HG03066 (cell line): Measurements from ENCODE around the gene RBM34.
"Not testable (repeated sequence)": the region's sequence is repeated elsewhere in the genome, so short reads cannot be mapped to it uniquely, and the experiment has no call there.

Experiments
- ATAC-seq: cut with Tn5 transposase; IDR thresholded peaks from one replicate; pipeline ENCODE4 v1.9.1; 2021; ENCODE audit warnings: low read depth; ENCODE audit not compliant: unreplicated experiment

Gene RBM34

DNA sequence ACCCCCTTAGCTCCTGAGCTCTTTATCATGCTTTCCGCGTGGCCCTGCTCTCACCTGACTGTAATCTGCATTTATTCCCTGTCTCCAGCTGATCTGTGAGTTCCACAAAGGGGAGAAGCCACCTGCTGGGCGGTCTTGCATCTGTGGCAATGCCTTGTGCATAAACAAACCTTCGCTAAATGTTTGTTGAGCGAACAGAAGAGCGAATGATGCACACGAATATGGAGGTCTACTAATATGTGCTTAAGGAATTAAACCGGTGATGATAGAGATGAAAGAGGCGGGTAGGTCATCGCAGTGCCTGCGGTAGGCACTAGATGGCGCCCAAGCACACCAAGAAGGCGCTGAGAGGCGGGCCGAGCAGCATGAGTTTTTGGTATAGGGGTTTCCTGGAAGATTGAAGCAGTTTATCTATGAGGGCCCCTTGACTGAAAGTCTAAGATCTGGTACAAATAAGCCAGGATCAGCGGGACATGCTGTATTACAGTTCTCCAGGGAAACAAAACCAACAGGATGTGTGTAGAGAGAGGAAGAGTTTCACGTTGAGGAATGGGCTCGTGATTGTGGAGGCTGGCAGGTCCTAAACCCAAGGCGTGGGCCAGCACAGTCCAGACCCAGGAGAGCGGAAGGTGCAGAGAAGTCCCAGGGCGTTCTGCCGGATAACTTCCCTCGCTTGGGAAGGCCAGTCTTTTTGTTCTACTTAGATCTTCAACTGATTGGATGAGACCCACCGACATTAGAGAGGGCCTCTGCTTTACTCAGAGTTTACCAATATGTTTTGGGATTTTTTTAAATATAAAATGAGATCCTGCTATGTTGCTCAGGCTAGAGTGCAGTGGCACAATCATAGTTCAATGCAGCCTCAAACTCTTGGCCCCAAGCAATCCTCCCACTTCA, 67.1 kb downstream of the RBM34 start:
- ATAC-seq = no peak

DNA sequence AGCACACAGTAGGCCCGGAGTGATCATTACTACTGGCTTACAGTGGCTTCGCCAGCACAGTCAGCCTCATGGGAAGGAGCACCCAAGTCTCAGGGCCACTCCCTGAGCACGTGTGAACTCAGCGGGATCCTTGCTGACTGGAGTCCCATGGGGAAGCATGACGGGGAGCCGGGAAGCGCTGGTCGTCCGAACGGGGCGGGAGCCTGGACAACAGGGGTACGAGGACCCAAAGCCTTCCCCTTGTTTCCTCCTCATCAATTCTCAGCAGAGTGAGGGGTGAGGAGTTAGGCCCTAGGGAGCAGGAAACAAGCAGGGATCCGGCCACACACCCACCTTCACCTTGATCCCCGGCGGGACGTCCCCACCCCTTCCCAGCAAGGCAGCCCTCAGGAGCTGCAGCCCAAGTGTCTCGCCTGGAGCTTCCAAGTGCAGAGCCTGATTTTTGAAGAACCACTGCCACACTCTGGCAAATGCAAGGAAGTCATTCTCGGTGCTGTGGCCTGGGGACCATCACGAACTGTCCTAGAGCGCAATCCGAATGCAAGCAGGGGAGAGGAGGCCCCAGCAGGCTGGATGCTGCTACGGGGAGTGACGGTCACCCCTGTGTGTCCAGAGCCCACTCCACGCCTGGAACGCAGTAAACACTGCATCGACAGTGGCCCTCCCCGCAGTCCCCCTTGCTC, 67.9 kb downstream of the RBM34 start:
- no peak for ATAC-seq

DNA sequence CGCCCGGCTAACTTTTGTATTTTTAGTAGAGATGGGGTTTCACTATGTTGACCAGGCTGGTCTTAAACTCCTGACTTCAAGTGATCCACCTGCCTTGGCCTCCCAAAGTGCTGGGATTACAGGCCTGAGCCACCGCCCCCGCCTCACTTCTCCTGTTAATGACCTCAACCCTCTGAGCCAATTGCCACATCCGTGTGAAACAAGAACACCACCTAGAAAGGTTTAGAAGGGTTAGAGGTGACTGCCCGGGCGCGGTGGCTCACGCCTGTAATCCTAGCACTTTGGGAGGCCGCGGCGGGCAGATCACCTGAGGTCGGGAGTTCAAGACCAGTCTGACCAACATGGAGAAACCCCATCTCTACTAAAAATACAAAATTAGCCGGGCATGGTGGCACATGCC, 68.6 kb downstream of the RBM34 start:
- ATAC-seq = not testable (repeated sequence)

DNA sequence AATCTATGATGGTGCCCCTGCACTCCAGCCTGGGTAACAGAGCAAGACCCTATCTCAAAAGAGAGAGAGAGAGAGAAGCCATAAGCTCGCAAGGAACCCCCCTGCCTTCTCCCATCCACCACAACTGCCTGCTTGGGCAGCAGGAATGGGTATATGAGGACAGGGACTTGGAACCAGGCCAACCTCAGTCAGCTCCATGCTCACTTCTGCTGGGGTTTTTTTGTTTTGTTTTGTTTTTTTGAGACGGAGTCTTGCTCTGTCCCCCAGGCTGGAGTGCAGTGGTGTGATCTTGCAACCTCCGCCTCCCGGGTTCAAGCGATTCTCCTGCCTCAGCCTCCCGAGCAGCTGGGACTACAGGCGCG, 69.0 kb downstream of the RBM34 start:
- not testable (repeated sequence) for ATAC-seq

DNA sequence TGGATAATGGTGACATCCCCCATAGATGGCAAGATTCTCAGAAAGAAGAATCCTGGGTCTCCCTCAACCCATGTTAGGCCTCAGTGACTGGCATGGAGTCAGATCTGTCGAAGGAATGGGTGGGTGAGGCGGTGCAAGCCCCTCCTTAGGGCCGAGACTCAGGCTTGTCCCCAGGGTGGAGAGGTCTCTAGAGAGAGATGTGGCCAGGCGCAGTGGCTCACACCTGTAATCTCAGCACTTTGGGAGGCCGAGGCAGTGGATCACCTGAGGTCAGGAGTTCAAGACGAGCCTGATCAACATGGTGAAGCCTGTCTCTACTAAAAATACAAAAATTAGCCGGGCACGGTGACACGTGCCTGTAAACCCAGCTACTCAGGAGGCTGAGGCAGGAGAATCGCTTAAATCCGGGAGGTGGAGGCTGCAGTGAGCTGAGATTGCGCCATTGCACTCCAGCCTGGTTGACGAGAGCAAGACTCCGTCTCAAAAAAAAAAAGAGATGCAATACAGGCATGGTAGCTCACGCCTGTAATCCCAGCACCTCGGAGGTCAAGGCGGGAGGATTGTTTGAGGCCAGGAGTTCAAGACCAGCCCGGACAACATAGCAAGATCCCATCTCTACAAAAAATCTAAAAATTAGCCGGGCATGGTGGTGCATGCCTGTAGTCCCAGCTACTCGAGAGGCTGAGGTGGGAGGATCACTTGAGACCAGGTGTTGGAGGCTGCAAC, 69.6 kb downstream of the RBM34 start:
- ATAC-seq = not testable (repeated sequence)

DNA sequence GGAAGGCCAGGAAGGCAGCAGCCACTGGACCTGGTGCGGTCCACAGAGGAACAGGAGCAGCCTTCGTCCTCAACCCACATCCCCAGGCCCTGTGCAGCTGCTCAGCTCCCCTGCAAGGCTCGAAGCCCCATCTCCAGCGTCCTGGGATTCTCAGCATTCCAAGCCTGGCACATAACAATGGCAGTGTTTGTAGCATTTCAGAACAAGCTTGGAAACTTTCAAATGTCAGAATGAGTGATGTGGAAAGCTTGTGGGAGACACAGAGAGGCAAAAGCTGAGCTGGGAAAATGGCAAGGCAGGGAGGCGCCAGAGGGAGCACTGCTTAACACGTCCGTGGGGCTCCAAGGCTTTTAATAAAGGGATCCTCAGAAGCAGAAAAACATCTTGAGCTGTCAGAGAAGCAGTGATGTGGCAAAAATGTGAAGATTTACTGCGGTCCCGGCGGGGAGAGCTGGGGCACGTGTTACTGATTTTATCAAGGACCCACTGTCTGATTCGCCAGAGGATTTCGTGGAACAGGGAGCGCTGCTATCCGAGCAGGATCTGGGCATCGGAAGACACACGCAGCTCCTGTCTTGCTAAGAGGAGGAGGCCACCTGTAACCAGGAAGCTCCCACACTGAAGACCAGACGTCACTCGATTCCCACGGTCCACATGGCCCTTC, 70.5 kb downstream of the RBM34 start:
- ATAC-seq = no peak

DNA sequence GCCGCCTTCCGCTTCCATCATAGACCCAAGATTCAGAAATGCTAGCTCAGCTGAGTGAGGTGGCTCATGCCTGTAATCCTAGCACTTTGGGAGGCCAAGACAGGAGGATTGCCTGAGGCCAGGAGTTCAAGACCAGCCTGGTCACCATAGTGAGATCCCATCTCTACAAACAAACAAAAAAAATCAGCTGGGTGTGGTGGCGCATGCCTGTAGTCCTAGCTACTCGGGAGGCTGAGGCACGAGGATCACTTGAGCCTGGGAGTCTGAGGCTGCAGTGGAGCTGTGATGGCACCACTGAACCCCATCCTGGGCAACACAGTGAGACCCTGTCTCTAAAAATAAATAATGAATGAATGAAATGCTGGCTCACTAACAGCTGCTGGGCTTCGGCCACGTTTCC, 72.1 kb downstream of the RBM34 start:
- ATAC-seq = no peak

DNA sequence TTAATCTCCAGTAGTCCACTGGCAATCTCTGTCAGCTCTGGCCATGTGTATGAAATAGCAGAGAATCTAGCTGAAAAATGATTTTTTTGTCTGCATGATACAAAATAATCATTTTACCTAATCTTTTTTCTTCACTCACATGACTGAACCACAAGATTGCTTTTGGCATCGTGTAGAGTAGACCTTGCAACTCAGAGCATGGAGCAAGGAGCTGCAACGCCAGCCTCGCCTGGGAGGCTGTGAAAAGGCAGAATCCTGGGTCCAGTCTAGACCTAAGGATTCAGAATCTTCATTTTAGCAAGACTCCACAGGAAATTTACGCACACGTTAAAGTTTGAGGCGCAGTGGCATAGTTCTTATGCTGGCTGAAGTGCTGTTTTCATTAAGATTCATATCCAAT, 72.6 kb downstream of the RBM34 start:
- no peak for ATAC-seq

DNA sequence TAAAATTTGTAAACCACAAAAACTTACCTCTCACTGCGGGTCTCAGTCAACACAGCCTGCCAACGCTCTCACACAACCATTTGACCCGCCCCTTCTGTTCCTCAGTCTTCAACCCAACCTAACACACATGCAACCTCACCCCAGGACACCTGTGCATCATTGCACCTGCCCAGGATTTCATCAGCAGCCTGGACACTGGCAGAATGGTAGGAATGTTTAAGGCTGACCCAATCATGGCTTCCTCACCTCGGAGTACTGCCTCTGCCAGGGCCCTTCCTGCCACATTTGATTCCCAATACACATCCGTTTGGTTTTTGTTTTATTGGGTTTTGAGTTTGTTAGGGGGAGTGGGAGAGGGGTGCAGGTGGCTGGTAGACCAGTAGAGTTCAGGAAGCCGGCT, 73.1 kb downstream of the RBM34 start:
- ATAC-seq = no peak

DNA sequence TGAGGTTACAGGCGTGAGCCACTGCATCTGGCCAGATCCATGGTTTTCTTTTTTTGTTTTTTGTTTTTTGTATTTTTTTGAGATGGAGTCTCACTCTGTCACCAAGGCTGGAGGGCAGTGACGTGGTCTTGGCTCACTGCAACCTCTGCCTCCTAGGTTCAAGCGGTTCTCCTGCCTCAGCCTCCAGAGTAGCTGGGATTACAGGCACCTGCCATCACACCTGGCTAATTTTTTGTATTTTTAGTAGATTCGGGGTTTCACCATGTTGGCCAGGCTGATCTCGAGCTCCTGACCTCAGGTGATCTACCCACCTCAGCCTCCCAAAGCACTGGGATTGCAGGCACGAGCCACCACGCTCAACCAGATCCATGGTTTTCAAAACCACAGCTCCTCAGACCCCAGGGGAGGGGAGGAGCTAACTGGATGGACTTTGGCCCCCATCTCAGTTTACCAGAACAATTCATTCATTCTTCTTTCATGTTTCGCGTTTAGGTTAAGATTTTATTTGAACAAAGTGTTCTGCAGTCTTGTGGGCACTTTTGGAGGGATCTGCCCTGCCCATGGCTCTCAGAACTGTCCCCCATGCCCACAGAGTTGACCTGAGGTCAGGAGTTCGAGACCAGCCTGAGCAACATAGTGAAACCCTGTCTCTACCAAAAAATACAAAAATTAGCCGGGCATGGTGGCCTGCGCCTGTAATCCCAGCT, 75.5 kb downstream of the RBM34 start:
- not testable (repeated sequence) for ATAC-seq
